Fibroblast of peridontal ligament (primary cell): ENCODE data around the gene LGR6.
"Not testable (repeated sequence)": the region's sequence is repeated elsewhere in the genome, so short reads cannot be mapped to it uniquely, and the experiment has no call there.

ENCODE experiments used
- DNase-seq: peaks from one replicate; pipeline ENCODE4 v3.0.0-alpha.2; 2010; ENCODE audit errors: extremely low read depth

The LGR6 gene

DNA sequence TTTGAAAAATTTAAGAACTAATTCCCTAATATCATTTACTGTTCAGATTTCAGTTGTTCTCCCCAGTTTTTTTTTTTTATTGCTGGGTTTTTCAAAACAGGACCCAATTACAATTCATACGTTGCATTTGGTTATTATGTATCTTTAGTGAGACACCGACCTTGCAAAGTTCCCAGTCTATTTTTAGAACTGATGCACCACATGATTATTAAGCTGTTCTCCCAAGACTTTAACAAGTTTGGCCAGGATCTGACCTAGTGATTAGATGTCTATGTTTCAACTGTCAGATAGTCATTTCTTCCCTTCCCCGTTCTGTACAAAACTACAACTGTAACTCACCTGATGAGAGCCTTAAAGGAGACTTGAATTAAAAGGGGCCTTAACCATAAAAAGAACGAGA, 140.3 kb downstream of the LGR6 start:
- DNase-seq = no peak

DNA sequence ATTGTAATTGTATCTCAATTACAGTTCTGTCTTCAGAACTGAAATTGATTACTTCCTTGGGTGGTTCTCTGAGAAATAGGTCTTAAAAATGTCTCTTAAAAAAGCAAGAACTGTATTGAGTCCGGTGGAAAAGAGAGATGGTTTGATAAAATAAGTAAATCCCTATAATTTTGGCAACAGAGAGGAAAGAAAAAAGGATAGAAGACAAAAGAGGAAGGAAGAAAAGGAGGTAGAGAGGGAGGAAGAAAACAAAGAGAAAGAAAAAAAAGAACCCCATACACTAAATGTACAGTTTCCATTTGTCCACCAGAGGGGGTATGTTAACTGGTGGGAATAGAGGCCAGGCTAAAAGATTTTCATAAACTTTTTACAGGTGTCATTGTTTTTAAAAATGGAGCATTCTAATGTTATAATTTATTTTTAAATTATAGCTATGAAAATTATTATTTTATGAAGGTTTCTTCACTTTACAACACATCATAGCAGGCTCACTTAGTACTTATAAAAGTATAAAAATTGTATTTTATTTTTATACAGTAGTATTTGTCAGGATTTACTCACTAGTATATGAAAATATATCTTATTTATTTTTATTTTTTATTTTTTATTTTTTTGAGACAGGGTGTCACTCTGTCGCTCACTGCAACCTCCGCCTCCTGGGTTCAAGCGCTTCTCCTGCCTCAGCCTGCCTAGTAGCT, 150.2 kb downstream of the LGR6 start:
- DNase-seq = peak; percentile 67

- DNase-seq = no peak
These were observed 154.5 kb downstream of the LGR6 start for GRCh38 chr1:202348005-202348508.

DNA sequence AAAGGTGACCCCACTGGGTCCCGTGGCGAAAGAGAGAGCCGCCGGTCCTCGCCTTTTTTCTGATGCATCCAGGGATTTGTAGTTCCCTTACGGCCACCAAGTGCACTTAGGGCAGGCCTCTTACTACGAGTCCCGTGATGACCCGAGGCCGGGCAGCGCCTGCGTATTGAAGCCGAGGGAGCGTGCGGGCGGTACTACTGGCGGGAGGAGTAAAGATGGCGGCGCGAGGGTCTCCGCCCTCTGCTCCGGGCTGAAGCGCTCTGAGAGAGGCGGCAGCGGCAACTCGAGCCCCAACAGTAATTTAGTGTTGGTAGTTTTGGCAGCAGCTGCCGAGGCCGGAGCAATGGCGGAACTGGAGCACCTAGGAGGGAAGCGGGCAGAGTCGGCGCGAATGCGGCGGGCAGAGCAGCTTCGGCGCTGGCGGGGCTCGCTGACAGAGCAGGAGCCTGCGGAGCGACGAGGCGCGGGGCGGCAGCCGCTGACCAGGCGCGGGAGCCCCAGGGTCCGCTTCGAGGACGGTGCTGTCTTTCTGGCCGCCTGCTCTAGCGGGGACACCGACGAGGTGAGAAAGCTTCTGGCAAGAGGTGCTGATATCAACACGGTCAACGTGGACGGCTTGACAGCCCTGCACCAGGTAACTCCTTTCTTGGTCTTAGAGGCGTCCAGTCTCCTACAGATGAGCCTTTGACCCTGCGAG, 155.1 kb downstream of the LGR6 start, which contains the start of gene PPP1R12B:
Gene PPP1R12B, plus strand, starts transcription at position 191 of the 697 bp plus-strand sequence. Its CDS starts 153 bp downstream, at position 344.
- peak; percentile 99 for DNase-seq

DNA sequence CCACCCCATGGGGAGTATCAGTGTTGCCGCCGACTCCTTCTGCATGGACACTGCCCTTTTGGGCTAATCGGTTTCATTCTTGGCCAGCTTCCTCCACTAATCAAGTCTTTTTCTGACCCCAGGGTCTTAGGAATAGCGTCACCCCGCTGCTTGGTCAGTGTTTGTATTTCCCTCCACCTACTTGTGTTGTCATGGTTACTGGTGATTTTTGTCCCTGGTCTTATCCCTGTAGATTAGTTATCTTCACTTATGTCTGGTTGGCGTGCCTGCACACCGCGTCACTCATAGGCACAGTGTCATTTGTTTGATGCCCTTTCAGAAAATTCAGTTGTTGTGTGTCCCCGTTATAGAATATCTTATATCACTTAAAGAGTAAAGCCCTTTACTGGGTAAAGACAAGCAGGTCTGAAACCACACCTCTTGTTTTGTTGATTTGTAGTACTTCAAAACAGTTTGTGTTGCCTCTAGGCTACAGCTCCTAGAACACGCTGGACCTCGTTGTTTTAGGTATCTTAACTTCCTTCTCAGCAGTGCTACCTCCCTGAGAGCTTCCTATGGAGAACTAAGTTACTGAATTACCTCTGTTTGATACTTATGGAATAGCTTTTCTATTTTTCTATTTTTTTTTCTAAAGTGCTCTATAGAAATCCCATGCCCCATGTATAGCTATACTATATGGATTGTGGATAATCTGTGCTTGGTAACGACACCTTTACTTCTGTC, 155.8 kb downstream of the LGR6 start:
- DNase-seq = peak; percentile 82

GRCh38 chr1:202351725-202352124, 158.1 kb downstream of the LGR6 start:
- DNase-seq = no peak

DNA sequence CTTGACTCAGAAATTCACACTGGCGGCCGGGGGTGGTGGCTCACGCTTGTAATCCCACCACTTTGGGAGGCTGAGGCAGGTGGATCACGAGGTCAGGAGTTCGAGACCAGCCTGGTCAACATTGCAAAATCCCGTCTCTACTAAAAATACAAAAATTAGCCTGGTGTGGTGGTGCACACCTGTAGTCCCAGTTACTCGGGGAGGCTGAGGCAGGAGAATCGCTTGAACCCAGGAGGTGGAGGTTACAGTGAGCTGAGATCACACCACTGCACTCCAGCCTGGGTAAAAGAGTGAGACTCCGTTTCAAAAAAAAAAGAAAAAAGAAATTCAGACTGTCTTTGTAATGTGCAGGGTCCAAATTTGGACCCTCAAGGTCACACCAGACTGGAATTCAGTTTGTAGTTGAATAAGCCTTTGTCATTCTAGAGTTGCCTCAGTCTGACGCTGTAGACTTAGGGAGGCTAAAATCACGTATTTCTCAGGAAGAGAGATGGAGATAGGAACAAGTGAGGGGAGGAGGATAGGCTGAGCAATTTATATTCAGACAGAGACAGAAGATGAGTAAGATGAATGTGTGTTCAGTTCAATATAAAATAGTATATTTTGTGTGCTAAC, 159.1 kb downstream of the LGR6 start:
- DNase-seq = not testable (repeated sequence)

GRCh38 chr1:202355944-202356553, 162.4 kb downstream of the LGR6 start:
- no peak for DNase-seq

GRCh38 chr1:202357506-202357905, 163.9 kb downstream of the LGR6 start:
- no peak for DNase-seq

GRCh38 chr1:202361224-202361623, 167.6 kb downstream of the LGR6 start:
- no peak for DNase-seq

- DNase-seq = no peak
These were observed 168.1 kb downstream of the LGR6 start for GRCh38 chr1:202361701-202362100.

GRCh38 chr1:202362212-202362611, 168.6 kb downstream of the LGR6 start:
- DNase-seq = no peak

GRCh38 chr1:202365092-202365815, 171.7 kb downstream of the LGR6 start:
- peak; percentile 84 for DNase-seq

GRCh38 chr1:202367271-202367670, 173.7 kb downstream of the LGR6 start:
- peak; percentile 82 for DNase-seq
